MM.1S (cell line): ENCODE results near the gene CDH4.

ENCODE experiments used
- DNase-seq: peaks from one replicate; pipeline ENCODE4 v3.0.0-alpha.2; 2015
- H2AFZ ChIP-seq: fragments of 300-600 bp; sonication (generic); 2 replicates; pipeline ENCODE4 v1.6.0; 2016; ENCODE audit warnings: antibody characterized with exemption, low read length
- H3F3A ChIP-seq: fragments of 300-600 bp; sonication (generic); 2 replicates; pipeline ENCODE4 v1.6.1; 2016; ENCODE audit warnings: mild to moderate bottlenecking, antibody characterized with exemption, low read length, moderate library complexity, mixed read lengths; ENCODE audit not compliant: insufficient read depth
- H3K27ac ChIP-seq: fragments of 300-600 bp; sonication (generic); 2 replicates; pipeline ENCODE4 v1.5.1; 2016; ENCODE audit warnings: mild to moderate bottlenecking, low read length
- H3K27me3 ChIP-seq: fragments of 300-600 bp; sonication (generic); replicated peaks from 2 replicates; pipeline ENCODE4 v1.6.0; 2016; ENCODE audit warnings: low read length; ENCODE audit not compliant: insufficient read depth
- H3K36me3 ChIP-seq: fragments of 300-600 bp; sonication (generic); replicated peaks from 2 replicates; pipeline ENCODE4 v1.6.1; 2016; ENCODE audit warnings: mild to moderate bottlenecking, low read length, mixed read lengths; ENCODE audit not compliant: insufficient read depth
- H3K4me1 ChIP-seq: fragments of 300-600 bp; sonication (generic); 2 replicates; pipeline ENCODE4 v1.6.1; 2016; ENCODE audit warnings: low read length, mixed read lengths
- H3K4me2 ChIP-seq: fragments of 300-600 bp; sonication (generic); 2 replicates; pipeline ENCODE4 v1.6.0; 2016; ENCODE audit warnings: low read depth, low read length
- H3K4me3 ChIP-seq: fragments of 300-600 bp; sonication (generic); 2 replicates; pipeline ENCODE4 v1.5.1; 2016; ENCODE audit warnings: low read length, mixed read lengths
- H3K79me2 ChIP-seq: fragments of 300-600 bp; sonication (generic); 2 replicates; pipeline ENCODE4 v1.6.1; 2016; ENCODE audit warnings: mixed run types, low read length, mixed read lengths
- H3K9ac ChIP-seq: fragments of 300-600 bp; sonication (generic); 2 replicates; pipeline ENCODE4 v1.6.1; 2016; ENCODE audit warnings: low read length, mixed read lengths
- H3K9me2 ChIP-seq: fragments of 300-600 bp; sonication (generic); replicated peaks from 2 replicates; pipeline ENCODE4 v1.6.1; 2016; ENCODE audit warnings: mild to moderate bottlenecking, low read length, mixed read lengths; ENCODE audit not compliant: insufficient read depth
- H3K9me3 ChIP-seq: fragments of 300-600 bp; sonication (generic); replicated peaks from 2 replicates; pipeline ENCODE4 v1.6.1; 2016; ENCODE audit warnings: mild to moderate bottlenecking, low read length, mixed read lengths; ENCODE audit not compliant: insufficient read depth
- H4K20me1 ChIP-seq: fragments of 300-600 bp; sonication (generic); 2 replicates; pipeline ENCODE4 v1.6.1; 2016; ENCODE audit warnings: mild to moderate bottlenecking, low read length, moderate library complexity, mixed read lengths; ENCODE audit not compliant: insufficient read depth
- EZH2 ChIP-seq: fragments of 300-600 bp; sonication (generic); optimal IDR thresholded peaks from 2 replicates; pipeline ENCODE3; 2017; ENCODE audit warnings: low read depth, mild to moderate bottlenecking, antibody characterized with exemption, low read length, mixed read lengths
- EZH2phosphoT487 ChIP-seq: fragments of 300-600 bp; sonication (generic); IDR thresholded peaks from 2 replicates; pipeline ENCODE4 v1.6.1; 2018; ENCODE audit warnings: antibody characterized with exemption, low read length
- TF ChIP-seq, protein P1 (sequence below): fragments of 300-600 bp; sonication (generic); IDR thresholded peaks from 2 replicates; pipeline ENCODE4 v1.5.1; 2016; ENCODE audit warnings: antibody characterized with exemption, low read length, mixed read lengths

Gene CDH4

DNA sequence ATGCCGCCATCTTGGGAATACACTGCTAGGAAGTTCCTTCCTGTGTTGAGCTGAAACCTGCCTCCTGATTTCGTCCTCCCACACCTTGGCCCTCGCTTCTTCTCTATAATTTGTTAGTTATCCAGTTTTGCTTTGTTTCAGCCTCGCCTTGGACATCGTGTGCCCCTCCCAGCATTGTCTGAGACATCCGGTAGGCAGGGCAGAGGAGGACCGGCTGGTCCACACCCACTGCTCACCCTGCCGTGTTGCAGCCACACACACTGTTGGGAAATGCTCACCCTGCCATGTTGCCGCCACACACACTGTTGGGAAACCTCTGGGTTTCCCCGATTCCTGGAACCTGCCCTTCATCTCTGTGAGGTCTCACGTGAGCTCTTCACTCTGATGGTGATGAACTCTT, 105.1 kb downstream of the CDH4 start:
- H2AFZ ChIP-seq: no peak overlapping the region
- no peak overlapping the region for H3K9ac ChIP-seq
- H3K4me1 ChIP-seq: no peaks in the 10 kb centered on the region
- H3K79me2 ChIP-seq: no peaks in the 10 kb centered on the region
- no peaks in the 10 kb centered on the region for H4K20me1 ChIP-seq
- no peak for TF ChIP-seq EZH2phosphoT487
- no peak for TF ChIP-seq EZH2
- TF ChIP-seq, protein P1, sequence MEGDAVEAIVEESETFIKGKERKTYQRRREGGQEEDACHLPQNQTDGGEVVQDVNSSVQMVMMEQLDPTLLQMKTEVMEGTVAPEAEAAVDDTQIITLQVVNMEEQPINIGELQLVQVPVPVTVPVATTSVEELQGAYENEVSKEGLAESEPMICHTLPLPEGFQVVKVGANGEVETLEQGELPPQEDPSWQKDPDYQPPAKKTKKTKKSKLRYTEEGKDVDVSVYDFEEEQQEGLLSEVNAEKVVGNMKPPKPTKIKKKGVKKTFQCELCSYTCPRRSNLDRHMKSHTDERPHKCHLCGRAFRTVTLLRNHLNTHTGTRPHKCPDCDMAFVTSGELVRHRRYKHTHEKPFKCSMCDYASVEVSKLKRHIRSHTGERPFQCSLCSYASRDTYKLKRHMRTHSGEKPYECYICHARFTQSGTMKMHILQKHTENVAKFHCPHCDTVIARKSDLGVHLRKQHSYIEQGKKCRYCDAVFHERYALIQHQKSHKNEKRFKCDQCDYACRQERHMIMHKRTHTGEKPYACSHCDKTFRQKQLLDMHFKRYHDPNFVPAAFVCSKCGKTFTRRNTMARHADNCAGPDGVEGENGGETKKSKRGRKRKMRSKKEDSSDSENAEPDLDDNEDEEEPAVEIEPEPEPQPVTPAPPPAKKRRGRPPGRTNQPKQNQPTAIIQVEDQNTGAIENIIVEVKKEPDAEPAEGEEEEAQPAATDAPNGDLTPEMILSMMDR: no peak
- no peak for DNase-seq
- no peak overlapping the region for H3K4me3 ChIP-seq
- H3K36me3 ChIP-seq: no peaks in the 10 kb centered on the region
- no peaks in the 10 kb centered on the region for H3F3A ChIP-seq
- peaks cover 84% of the 10 kb centered on the region for H3K27me3 ChIP-seq
- H3K4me2 ChIP-seq: no peak overlapping the region
- no peak overlapping the region for H3K27ac ChIP-seq
- no peaks in the 10 kb centered on the region for H3K9me2 ChIP-seq
- no peaks in the 10 kb centered on the region for H3K9me3 ChIP-seq

DNA sequence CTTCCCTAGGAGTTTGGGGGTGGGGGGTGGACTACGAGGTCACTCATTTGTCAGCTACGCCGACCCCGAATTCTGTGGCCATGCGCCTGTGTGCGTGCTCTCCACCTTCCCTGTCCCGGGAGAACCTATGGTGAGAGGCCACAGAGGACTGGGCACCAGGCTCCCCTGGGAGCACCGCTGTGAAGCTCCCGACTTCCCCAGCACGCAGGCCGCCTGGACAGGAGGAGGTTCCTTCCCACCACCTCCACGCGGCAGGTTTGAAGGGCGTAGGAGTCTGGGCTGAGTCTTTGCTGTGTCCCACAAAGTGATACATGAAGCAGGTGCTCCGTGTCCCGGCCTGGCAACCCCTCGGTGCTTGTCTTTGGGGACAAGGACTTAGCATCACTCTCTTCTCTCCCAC, 107.2 kb downstream of the CDH4 start:
- H3K79me2 ChIP-seq: no peaks in the 10 kb centered on the region
- no peak overlapping the region for H3K27ac ChIP-seq
- H3K36me3 ChIP-seq: no peaks in the 10 kb centered on the region
- no peak overlapping the region for H3K4me3 ChIP-seq
- no peaks in the 10 kb centered on the region for H3K9me3 ChIP-seq
- DNase-seq: no peak
- H3K27me3 ChIP-seq: peaks cover 73% of the 10 kb centered on the region
- H3K4me2 ChIP-seq: no peak overlapping the region
- TF ChIP-seq EZH2phosphoT487 (no peak), EZH2 (no peak)
- TF ChIP-seq, protein P1: no peak
- H3F3A ChIP-seq: no peaks in the 10 kb centered on the region
- H2AFZ ChIP-seq: no peak overlapping the region
- no peak overlapping the region for H3K9ac ChIP-seq
- no peaks in the 10 kb centered on the region for H3K9me2 ChIP-seq
- no peaks in the 10 kb centered on the region for H4K20me1 ChIP-seq
- H3K4me1 ChIP-seq: no peaks in the 10 kb centered on the region

DNA sequence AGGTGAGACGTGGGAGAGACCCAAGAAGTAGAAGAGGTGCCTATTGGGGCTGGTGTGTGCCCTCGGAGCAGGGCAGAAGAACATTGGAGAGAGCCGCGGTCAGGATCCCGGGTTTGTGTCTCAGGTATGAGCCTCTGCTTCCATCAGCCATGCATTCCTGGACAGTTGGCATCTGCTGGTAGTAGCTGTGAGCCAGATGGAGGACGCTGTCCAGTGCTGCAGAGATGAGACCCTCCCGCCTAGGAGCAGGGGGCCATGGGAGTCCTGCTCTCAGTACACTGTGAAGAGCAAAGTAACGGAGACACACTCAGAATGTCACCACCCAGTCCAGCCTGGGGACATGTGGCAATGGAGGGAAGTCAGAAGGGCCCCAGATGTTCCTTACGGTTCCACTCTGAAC, 108.2 kb downstream of the CDH4 start:
- TF ChIP-seq, protein P1: no peak
- TF ChIP-seq EZH2phosphoT487 (no peak), EZH2 (no peak)
- H3K36me3 ChIP-seq: no peaks in the 10 kb centered on the region

DNA sequence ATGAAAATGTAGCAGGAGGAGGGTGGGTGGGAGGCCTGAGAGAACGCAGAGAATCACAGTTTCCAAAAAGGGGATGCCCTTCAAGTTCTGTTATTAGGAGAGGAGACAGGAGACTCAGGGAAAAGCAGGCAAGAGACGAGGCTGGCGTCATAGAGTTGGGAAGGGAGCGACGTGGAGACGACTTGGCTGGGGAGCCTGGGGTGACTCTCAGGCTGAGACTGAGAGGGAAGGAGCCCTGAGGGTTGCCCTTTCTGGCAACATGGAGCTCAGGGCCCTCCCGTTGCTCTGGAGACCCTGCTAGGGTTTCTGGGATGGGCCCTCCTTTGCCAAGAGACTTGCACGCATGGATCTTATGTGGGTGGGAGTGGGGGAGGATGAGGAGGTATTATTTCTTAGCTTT, 108.9 kb downstream of the CDH4 start:
- Histone ChIP-seq H2AFZ (no peak overlapping the region), H4K20me1 (no peaks in the 10 kb centered on the region), H3K79me2 (no peaks in the 10 kb centered on the region), H3K9ac (no peak overlapping the region), H3K9me3 (no peaks in the 10 kb centered on the region), H3K36me3 (no peaks in the 10 kb centered on the region), H3K27me3 (peaks cover 70% of the 10 kb centered on the region), H3K27ac (no peak overlapping the region), H3K4me2 (no peak overlapping the region), H3K9me2 (no peaks in the 10 kb centered on the region), H3K4me1 (no peaks in the 10 kb centered on the region), H3K4me3 (no peak overlapping the region), H3F3A (no peaks in the 10 kb centered on the region)
- DNase-seq: no peak
- TF ChIP-seq EZH2 (no peak), EZH2phosphoT487 (no peak)
- TF ChIP-seq, protein P1: no peak

More for the DNA sequence above, 108.2 kb downstream of the CDH4 start:
- H3K79me2 ChIP-seq: no peaks in the 10 kb centered on the region
- H3K9me2 ChIP-seq: no peaks in the 10 kb centered on the region
- no peaks in the 10 kb centered on the region for H3K9me3 ChIP-seq
- no peak overlapping the region for H3K9ac ChIP-seq
- no peak overlapping the region for H3K4me2 ChIP-seq
- H3K27ac ChIP-seq: no peak overlapping the region
- peaks cover 70% of the 10 kb centered on the region for H3K27me3 ChIP-seq
- no peaks in the 10 kb centered on the region for H4K20me1 ChIP-seq
- no peak overlapping the region for H2AFZ ChIP-seq
- no peak overlapping the region for H3K4me3 ChIP-seq
- no peaks in the 10 kb centered on the region for H3K4me1 ChIP-seq
- H3F3A ChIP-seq: no peaks in the 10 kb centered on the region
- no peak for DNase-seq
